ENCODE measurements around the gene CHEK1.
A peak's percentile ranks its signal among the peaks of the same experiment; 100 is the strongest.

The CHEK1 gene

DNA sequence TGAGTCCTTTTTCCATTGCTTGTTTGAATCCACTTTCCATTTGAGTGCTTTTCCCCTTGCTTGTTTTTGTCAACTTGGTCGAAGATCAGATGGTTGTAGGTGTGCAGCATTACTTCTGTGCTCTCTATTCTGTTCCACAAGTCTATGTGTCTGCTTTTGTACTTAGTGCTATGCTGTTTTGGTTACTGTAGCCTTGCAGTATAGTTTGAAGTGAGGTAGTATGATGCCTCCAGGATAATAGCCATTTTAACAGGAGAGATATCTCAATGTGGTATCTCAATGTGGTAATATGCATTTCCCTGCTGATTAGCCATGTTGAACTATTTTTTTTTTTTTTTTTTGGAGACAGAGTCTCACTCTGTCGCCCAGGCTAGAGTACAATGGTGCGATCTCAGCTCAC, 38.9 kb downstream of the CHEK1 start:
- H3K4me1 ChIP-seq = no peaks in the 10 kb centered on the region
- no peaks in the 10 kb centered on the region for H3K27me3 ChIP-seq
- H4K20me1 ChIP-seq = no peaks in the 10 kb centered on the region
- H3K9me3 ChIP-seq = peaks cover 38% of the 10 kb centered on the region
- no peak overlapping the region for H3K4me2 ChIP-seq
- no peak overlapping the region for H3K27ac ChIP-seq
- H3K36me3 ChIP-seq = peaks cover 82% of the 10 kb centered on the region
- no peak overlapping the region for H3K4me3 ChIP-seq
- H3K9ac ChIP-seq = no peak overlapping the region
- TF ChIP-seq Cebpa-rat (IDR thresholded peaks at IDR 0.05) = no peak

DNA sequence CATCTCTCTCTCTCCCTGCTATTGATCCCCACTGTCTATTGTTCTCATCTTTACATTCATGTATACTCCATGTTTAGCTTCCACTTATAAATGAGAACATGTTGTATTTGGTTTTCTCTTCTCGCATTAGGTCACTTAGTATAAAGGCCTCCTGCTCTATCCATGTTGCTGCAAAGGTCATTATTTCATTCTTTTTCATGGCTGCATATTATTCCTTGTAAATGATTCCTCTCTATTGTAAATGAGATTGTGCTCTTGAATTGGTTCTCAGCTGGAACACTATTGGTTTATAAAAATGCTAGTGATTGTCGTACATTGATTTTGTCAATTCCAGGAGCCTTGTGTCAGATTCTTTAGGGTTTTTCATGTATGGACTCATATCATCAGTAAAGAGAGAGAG, 42.2 kb downstream of the CHEK1 start:
- Histone ChIP-seq H3K4me3 (no peak overlapping the region), H3K9me3 (peaks cover 38% of the 10 kb centered on the region), H4K20me1 (no peaks in the 10 kb centered on the region), H3K36me3 (peaks cover 82% of the 10 kb centered on the region), H3K27ac (no peak overlapping the region), H3K4me2 (no peak overlapping the region), H3K27me3 (no peaks in the 10 kb centered on the region), H3K4me1 (no peaks in the 10 kb centered on the region), H3K9ac (no peak overlapping the region)
- TF ChIP-seq Cebpa-rat (IDR thresholded peaks at IDR 0.05) = no peak

DNA sequence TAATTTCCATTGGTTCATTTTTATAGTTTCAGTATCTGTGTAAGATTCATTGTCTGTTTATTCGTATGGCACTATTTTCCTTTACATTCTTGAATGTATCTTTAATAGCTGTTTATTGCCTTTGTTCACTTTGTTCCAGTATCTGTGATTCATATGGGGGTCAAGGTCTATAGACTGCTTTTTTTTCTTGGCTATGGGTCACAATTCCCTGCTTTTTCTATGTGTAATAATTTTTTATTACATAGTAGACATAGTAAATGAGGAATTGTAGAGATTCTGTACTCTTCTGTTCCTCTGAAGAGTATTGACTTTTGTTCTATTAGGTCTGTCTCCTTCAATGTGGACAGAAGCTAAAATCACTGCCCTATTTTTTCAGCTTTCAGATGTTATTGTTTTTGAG, 45.2 kb downstream of the CHEK1 start:
- peaks cover 20% of the 10 kb centered on the region for H3K9me3 ChIP-seq
- H3K4me2 ChIP-seq = no peak overlapping the region
- no peak overlapping the region for H3K27ac ChIP-seq
- no peaks in the 10 kb centered on the region for H3K4me1 ChIP-seq
- H4K20me1 ChIP-seq = no peaks in the 10 kb centered on the region
- H3K36me3 ChIP-seq = peaks cover 87% of the 10 kb centered on the region
- H3K9ac ChIP-seq = no peak overlapping the region
- H3K27me3 ChIP-seq = no peaks in the 10 kb centered on the region
- no peak overlapping the region for H3K4me3 ChIP-seq
- TF ChIP-seq Cebpa-rat (IDR thresholded peaks at IDR 0.05) = no peak

DNA sequence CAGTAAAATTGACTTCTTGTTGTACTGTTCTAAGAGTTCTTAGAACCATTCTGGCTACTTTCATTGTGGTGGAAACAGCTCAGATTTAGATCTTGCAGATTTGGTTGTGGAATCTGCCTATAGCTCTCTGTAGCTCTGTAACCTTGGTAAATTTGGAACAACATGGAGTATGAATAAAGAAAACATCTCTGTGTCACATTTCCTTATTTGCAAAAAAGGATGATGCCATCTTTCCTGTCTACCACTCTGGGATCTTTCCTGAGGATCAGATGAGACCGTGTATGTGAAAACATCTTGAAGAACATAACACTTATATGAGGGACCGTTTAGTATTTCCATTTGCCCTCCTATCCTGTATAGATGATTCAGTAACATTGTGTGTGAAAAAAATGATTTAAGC, 46.6 kb downstream of the CHEK1 start:
- Histone ChIP-seq H3K9ac (no peak overlapping the region), H3K4me3 (no peak overlapping the region), H4K20me1 (no peaks in the 10 kb centered on the region), H3K27ac (no peak overlapping the region), H3K36me3 (peaks cover 92% of the 10 kb centered on the region), H3K9me3 (peaks cover 10% of the 10 kb centered on the region), H3K4me1 (no peaks in the 10 kb centered on the region), H3K4me2 (no peak overlapping the region), H3K27me3 (no peaks in the 10 kb centered on the region)
- TF ChIP-seq Cebpa-rat (IDR thresholded peaks at IDR 0.05) = no peak

DNA sequence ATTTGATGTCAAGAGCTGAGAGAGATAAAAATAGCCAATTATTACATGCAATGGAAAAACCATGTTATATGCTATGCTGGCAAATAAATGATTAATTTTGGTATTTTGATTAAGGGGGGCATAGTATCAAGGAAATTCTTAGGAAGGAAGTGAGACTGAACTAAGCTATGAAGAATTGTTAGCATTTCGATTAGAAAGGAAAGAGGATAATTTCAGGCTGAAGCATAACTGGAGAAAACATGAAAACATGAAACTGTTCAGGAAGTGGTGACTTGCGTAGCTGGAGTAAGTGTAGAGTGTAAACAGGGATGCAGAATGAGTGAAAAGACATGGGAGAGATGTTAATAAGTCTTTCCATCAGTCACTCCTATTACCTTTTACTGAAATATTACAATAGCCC, 49.2 kb downstream of the CHEK1 start:
- Histone ChIP-seq H4K20me1 (no peaks in the 10 kb centered on the region), H3K9me3 (no peaks in the 10 kb centered on the region), H3K36me3 (peaks cover 90% of the 10 kb centered on the region), H3K9ac (no peak overlapping the region), H3K27ac (no peak overlapping the region), H3K4me1 (no peaks in the 10 kb centered on the region), H3K27me3 (no peaks in the 10 kb centered on the region), H3K4me3 (no peak overlapping the region), H3K4me2 (no peak overlapping the region)
- TF ChIP-seq Cebpa-rat (IDR thresholded peaks at IDR 0.05) = no peak

DNA sequence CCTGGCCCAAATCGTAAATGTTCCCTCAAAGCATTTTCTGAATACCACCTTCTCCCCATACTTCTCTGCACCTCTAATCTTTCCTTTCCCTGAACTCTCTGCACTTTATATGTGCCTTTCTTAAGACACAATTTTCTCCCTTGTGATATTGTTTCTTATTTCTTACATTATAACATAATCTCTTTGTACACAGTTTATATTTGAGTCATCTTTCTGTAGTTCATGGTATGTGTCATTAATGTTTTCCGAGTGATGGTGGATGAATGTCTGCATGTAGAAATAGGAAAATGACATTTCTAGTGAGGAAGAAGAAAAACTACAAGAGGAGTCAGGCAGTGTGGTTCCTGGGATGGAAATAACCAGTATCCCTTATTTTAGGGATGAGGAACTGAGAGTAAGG, 50.2 kb downstream of the CHEK1 start:
- no peaks in the 10 kb centered on the region for H3K27me3 ChIP-seq
- peaks cover 87% of the 10 kb centered on the region for H3K36me3 ChIP-seq
- no peak overlapping the region for H3K4me2 ChIP-seq
- no peak for TF ChIP-seq Cebpa-rat (IDR thresholded peaks at IDR 0.05)
- H3K9me3 ChIP-seq = no peaks in the 10 kb centered on the region
- H3K9ac ChIP-seq = no peak overlapping the region
- no peaks in the 10 kb centered on the region for H3K4me1 ChIP-seq
- no peak overlapping the region for H3K27ac ChIP-seq
- no peak overlapping the region for H3K4me3 ChIP-seq
- no peaks in the 10 kb centered on the region for H4K20me1 ChIP-seq

DNA sequence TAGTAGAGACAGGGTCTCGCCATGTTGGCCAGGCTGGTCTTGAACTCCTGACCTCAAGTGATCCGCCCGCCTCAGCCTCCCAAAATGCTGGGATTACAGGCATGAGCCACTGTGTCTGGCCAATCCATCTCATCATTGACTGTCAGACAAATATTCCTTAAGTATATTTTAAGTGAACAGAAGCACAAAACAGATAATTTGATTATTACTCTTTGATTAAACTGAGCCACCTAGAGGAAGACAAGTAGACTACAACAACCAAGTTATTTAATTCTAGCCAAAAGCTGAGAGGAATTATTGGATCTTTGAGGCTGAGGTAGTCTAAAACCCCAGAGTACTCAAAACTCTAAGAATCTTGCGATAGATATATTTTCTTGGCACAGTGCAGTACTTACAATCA, 54.4 kb downstream of the CHEK1 start:
- no peak overlapping the region for H3K9ac ChIP-seq
- no peaks in the 10 kb centered on the region for H3K9me3 ChIP-seq
- H3K36me3 ChIP-seq = peaks cover 65% of the 10 kb centered on the region
- H4K20me1 ChIP-seq = no peaks in the 10 kb centered on the region
- H3K4me2 ChIP-seq = no peak overlapping the region
- H3K27me3 ChIP-seq = no peaks in the 10 kb centered on the region
- no peak for TF ChIP-seq Cebpa-rat (IDR thresholded peaks at IDR 0.05)
- H3K4me1 ChIP-seq = peaks cover 12% of the 10 kb centered on the region; the same call in 1 of the 2 replicates
- no peak overlapping the region for H3K4me3 ChIP-seq
- no peak overlapping the region for H3K27ac ChIP-seq

DNA sequence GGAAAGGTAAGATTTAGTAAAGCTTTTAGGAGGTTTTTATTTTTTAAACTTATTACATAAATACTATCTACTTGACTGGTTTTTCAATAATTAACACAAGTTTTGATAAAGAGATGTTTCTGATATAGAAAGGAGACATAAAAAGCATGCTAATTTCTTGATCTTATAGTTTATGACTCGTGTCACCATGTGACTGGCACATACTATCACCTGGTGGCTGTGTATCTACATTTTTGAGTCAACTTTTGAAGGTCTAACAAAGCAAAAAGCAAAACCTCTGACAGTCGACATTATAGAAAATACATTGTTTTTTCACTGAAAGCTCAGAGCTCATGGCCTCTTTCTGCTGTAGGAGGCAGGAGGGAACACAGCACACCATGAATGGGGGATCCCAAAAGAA, 54.9 kb downstream of the CHEK1 start:
- no peaks in the 10 kb centered on the region for H3K27me3 ChIP-seq
- H3K27ac ChIP-seq = no peak overlapping the region
- no peaks in the 10 kb centered on the region for H4K20me1 ChIP-seq
- H3K36me3 ChIP-seq = peaks cover 61% of the 10 kb centered on the region
- H3K4me3 ChIP-seq = no peak overlapping the region
- H3K4me1 ChIP-seq = peaks cover 12% of the 10 kb centered on the region; the same call in 1 of the 2 replicates
- H3K4me2 ChIP-seq = no peak overlapping the region
- no peak overlapping the region for H3K9ac ChIP-seq
- H3K9me3 ChIP-seq = no peaks in the 10 kb centered on the region
- no peak for TF ChIP-seq Cebpa-rat (IDR thresholded peaks at IDR 0.05)

DNA sequence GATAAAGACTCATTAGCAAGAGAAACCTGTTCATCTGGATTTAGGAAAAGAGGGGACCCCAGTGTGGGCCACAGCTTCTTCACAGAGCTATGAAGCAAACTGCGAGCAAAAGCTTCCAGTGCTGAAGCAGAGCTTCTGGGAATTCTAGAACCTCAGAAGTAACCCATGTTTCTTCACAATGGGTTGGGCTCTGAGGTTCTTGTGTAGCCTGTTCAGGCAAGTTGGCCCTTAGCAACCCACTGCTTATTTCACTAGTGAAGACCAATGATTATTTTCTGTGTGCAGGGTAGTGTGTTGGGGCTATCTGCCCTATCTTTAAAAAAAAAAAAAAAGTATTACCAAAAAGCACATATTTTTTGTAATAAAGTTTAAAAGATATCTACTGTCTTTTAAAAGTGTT, 55.8 kb downstream of the CHEK1 start, which contains the start of gene ACRV1:
ACRV1 (minus strand) TSS at position 101 of the 400 bp plus-strand sequence; CDS start at position 34, 67 bp downstream.
- H3K27me3 ChIP-seq = no peaks in the 10 kb centered on the region
- H3K4me1 ChIP-seq = peaks cover 12% of the 10 kb centered on the region; the same call in 1 of the 2 replicates
- 0 out of 2 replicates have a peak within 1 kb of the TSS, but pooled peaks have one; percentile 13 for H3K4me2 ChIP-seq
- no peaks in the 10 kb centered on the region for H4K20me1 ChIP-seq
- no peak within 1 kb of the TSS for H3K9ac ChIP-seq
- TF ChIP-seq Cebpa-rat (IDR thresholded peaks at IDR 0.05) = no peak
- H3K9me3 ChIP-seq = no peaks in the 10 kb centered on the region
- peaks cover 52% of the 10 kb centered on the region for H3K36me3 ChIP-seq
- no peak within 1 kb of the TSS for H3K4me3 ChIP-seq
- H3K27ac ChIP-seq = no peak within 1 kb of the TSS

DNA sequence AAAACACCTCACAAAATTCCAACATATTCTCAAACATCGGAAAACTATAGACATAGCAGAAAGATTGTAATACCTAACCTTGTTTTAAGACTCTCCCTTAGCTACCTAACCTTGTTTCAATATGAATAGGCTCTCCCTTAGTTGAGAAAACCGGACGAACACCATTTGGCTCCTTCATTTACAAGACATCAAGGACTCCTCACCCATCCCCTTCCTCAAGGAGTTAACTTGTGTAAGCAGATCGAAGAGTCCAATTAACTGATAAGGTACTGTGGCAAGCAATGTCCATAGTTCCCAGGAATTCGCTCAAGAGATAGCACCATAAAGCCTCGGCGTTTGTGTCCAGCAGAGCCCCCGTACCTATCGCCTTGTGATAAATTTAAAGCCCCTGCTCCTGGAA, 60.3 kb downstream of the CHEK1 start:
- no peak for TF ChIP-seq Cebpa-rat (IDR thresholded peaks at IDR 0.05)
- Histone ChIP-seq H3K27me3 (no peaks in the 10 kb centered on the region), H3K4me3 (no peak overlapping the region), H3K4me1 (peaks cover 12% of the 10 kb centered on the region; the same call in 1 of the 2 replicates), H3K4me2 (no peak overlapping the region), H3K9ac (no peak overlapping the region), H3K9me3 (0 out of 2 replicates have a peak, but pooled peaks cover 7% of the 10 kb centered on the region), H4K20me1 (no peaks in the 10 kb centered on the region), H3K27ac (no peak overlapping the region), H3K36me3 (peaks cover 19% of the 10 kb centered on the region)

DNA sequence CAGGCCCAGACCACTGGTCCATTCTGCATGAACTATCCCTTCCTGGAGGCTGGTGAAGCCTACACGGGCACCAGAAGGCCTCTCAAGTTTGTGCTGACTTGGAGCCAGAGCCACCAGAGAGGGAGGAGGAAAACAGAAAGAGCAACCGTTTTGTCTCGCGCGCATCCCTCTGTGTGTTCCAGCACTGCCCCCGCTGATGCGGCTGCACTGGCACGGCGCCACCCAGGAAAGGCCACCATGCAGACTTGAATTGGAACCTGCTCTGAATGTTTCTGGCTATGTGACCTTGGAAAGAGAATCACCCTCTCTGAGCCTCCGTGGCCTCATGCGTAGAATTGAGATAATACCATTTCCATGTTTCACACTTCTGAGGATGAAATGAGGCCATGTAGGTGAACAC, 63.1 kb downstream of the CHEK1 start:
- no peak for TF ChIP-seq Cebpa-rat (IDR thresholded peaks at IDR 0.05)
- Histone ChIP-seq H3K4me3 (no peak overlapping the region), H3K27ac (no peak overlapping the region), H4K20me1 (no peaks in the 10 kb centered on the region), H3K4me2 (no peak overlapping the region), H3K36me3 (peaks cover 13% of the 10 kb centered on the region), H3K9ac (no peak overlapping the region), H3K27me3 (no peaks in the 10 kb centered on the region), H3K9me3 (0 out of 2 replicates have a peak, but pooled peaks cover 7% of the 10 kb centered on the region), H3K4me1 (no peaks in the 10 kb centered on the region)
